NCI-H345 treated with DMSO at 0.1 percent for 48 hours (cell line): ENCODE data around the gene RAB7A.

Experiments used
- DNase-seq: peaks from one replicate; lab custom pipeline; 2025; ENCODE audit not compliant: unreplicated experiment; lab: John Stamatoyannopoulos, UW

RAB7A gene

GRCh38 chr3:128726023-128727016, at the start of gene RAB7A:
TSS of gene RAB7A (plus strand) at chr3:128726183. CDS start at chr3:128795368, 69,185 bp downstream.
- peak; percentile 77 for DNase-seq

- no peak for DNase-seq
Measured at GRCh38 chr3:128679338-128679737, 46.6 kb upstream of the RAB7A start.

- peak; percentile 68 for DNase-seq
Measured at GRCh38 chr3:128680603-128681368, 45.2 kb upstream of the RAB7A start.

GRCh38 chr3:128681369-128681829, 44.6 kb upstream of the RAB7A start:
- DNase-seq, result no peak

- DNase-seq, result no peak
Measured at GRCh38 chr3:128683957-128684356, 42.0 kb upstream of the RAB7A start.

- DNase-seq, result no peak
Measured at GRCh38 chr3:128684986-128685726, 40.8 kb upstream of the RAB7A start.

- no peak for DNase-seq
Measured at GRCh38 chr3:128686465-128686864, 39.5 kb upstream of the RAB7A start.

- no peak for DNase-seq
Measured at GRCh38 chr3:128689060-128689459, 36.9 kb upstream of the RAB7A start.

GRCh38 chr3:128693696-128694095, 32.3 kb upstream of the RAB7A start:
- DNase-seq, result no peak

- no peak for DNase-seq
Measured at GRCh38 chr3:128697341-128697740, 28.6 kb upstream of the RAB7A start.

GRCh38 chr3:128698211-128699047, 27.6 kb upstream of the RAB7A start:
- DNase-seq, result peak; percentile 18

GRCh38 chr3:128701342-128702212, 24.4 kb upstream of the RAB7A start:
- DNase-seq, result no peak

GRCh38 chr3:128702391-128702790, 23.6 kb upstream of the RAB7A start:
- DNase-seq, result no peak

GRCh38 chr3:128703561-128703960, 22.4 kb upstream of the RAB7A start:
- no peak for DNase-seq

GRCh38 chr3:128706086-128706615, 19.8 kb upstream of the RAB7A start:
- no peak for DNase-seq

GRCh38 chr3:128707928-128708494, 18.0 kb upstream of the RAB7A start:
- no peak for DNase-seq

- DNase-seq, result no peak
Measured at GRCh38 chr3:128709038-128709437, 16.9 kb upstream of the RAB7A start.

- DNase-seq, result no peak
Measured at GRCh38 chr3:128709506-128710210, 16.3 kb upstream of the RAB7A start.
